ENCODE measurements around the gene GDPD4. TPM values are rescaled to one million over a fixed set of nuclear protein-coding genes. Genes with fewer than 3 reads are reported as not detected.

Gene GDPD4
- total RNA-seq, 4 donors from 2014 or later = not detected

DNA sequence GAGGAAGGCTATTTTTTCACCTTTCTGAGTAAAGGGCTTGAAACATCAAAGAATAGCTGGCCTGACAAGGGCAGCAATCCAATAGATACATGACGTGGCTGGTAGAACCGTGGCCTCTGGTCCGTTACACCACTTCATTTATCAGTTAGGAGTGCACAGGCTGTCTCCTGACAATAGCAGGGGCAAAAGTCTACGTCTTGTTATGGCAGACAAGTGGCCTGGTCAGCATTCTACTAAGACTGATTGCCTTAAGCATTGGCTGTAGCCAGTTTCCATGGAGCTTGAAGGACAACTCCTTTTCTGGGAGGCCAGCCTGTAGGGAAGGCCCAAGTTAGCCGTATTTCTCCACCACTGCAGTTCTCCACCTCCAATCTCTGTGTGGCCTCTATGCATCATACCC, 9.2 kb upstream of the GDPD4 start:
- no peak overlapping the region for H3K27ac ChIP-seq
- no peak overlapping the region for H3K4me3 ChIP-seq
- H3K9me3 ChIP-seq = no peaks in the 10 kb centered on the region
- no peak for TF ChIP-seq POLR2A (IDR thresholded peaks at IDR 0.05)
- no peak for TF ChIP-seq EP300 (IDR thresholded peaks at IDR 0.05)
- H3K27me3 ChIP-seq = no peaks in the 10 kb centered on the region
- no peaks in the 10 kb centered on the region for H3K36me3 ChIP-seq
- no peak for ATAC-seq
- H3K4me1 ChIP-seq = no peaks in the 10 kb centered on the region
- 52 to 85% methylated on average over 4 of the region's 5 CpGs for WGBS, 2 donors (ENCODE audit: low coverage in 1 of 2)

DNA sequence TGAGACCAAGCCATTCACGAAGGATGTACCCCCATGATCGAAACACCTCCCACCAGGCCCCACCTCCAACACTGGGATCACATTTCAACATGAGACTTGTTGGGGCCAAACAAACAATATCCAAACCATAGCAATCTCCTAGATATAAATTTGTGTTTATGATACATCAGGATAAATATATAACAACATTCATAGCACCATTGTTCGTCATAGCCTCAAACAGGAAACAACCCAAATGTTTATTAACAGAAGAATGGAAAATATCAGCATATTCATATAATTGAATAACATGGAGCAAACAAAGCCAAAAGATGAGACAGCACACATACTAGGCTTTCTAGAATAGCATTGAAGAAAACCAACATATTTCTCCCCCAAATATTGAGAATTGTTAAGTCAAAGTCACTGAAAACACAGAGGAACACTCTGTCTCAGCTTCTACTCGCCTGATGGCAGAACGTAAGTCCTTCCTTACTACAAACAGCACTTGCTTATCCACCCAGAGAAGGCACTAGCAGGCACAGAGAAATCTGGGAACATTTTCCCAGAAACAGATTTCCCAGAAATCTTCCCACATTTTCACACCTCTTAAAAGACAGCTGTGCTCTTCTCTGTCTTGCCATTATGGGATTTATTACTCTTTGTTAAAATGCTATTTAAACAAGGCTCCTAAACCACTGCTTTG, 8.1 kb upstream of the GDPD4 start:
- H3K27ac ChIP-seq = no peak overlapping the region
- H3K4me1 ChIP-seq = no peaks in the 10 kb centered on the region
- H3K27me3 ChIP-seq = no peaks in the 10 kb centered on the region
- ATAC-seq = no peak
- H3K9me3 ChIP-seq = no peaks in the 10 kb centered on the region
- WGBS, 2 donors (ENCODE audit: low coverage in 1 of 2) = 76 to 82% methylated on average over 5 of the region's 5 CpGs
- TF ChIP-seq CTCF (IDR thresholded peaks at IDR 0.05) (no peak), POLR2A (IDR thresholded peaks at IDR 0.05) (no peak)
- H3K36me3 ChIP-seq = no peaks in the 10 kb centered on the region
- no peak overlapping the region for H3K4me3 ChIP-seq

GRCh38 chr11:77308838-77309237, 7.4 kb upstream of the GDPD4 start:
- no peak overlapping the region for H3K27ac ChIP-seq
- no peaks in the 10 kb centered on the region for H3K4me1 ChIP-seq
- TF ChIP-seq EP300 (IDR thresholded peaks at IDR 0.05) (no peak), CTCF (IDR thresholded peaks at IDR 0.05) (no peak), POLR2A (IDR thresholded peaks at IDR 0.05) (no peak), POLR2AphosphoS5 (IDR thresholded peaks at IDR 0.05) (no peak)
- no peak for ATAC-seq
- H3K4me3 ChIP-seq = no peak overlapping the region
- H3K27me3 ChIP-seq = no peaks in the 10 kb centered on the region
- no peaks in the 10 kb centered on the region for H3K9me3 ChIP-seq
- H3K36me3 ChIP-seq = no peaks in the 10 kb centered on the region

DNA sequence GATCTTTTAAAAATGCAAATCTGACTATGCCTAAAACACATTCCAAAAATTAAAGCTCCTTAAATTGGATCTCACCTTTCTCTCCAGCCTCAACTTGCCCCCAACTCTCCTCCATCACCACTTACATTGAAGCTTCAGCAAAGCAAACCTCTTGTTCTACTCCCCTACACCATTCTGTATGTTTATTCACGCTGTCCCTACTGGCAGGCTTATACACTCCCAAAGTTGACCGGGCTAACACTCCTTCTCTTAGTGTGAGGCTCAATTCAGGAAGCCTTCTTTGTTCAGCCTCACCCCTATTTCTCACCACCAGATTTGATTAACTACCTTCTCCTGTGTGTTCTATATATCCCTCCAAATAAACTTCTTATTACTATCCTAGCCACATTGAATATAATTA, 1.8 kb upstream of the GDPD4 start:
- Histone ChIP-seq H3K36me3 (no peaks in the 10 kb centered on the region), H3K9me3 (no peaks in the 10 kb centered on the region), H3K27me3 (no peaks in the 10 kb centered on the region), H3K27ac (no peak overlapping the region), H3K4me3 (no peak overlapping the region), H3K4me1 (no peaks in the 10 kb centered on the region)
- TF ChIP-seq EP300 (IDR thresholded peaks at IDR 0.05) (no peak), POLR2AphosphoS5 (IDR thresholded peaks at IDR 0.05) (no peak), POLR2A (IDR thresholded peaks at IDR 0.05) (no peak), CTCF (IDR thresholded peaks at IDR 0.05) (no peak)
- no peak for ATAC-seq
- 78 to 81% methylated on average over 2 of the region's 2 CpGs for WGBS, 2 donors (ENCODE audit: low coverage in 1 of 2)

GRCh38 chr11:77302752-77303151, 1.3 kb upstream of the GDPD4 start:
- WGBS, 2 donors (ENCODE audit: low coverage in 1 of 2) = 71 to 87% methylated on average over 2 to 3 of the region's 3 CpGs
- H3K27ac ChIP-seq = no peak overlapping the region
- no peak for ATAC-seq

More at GRCh38 chr11:77302752-77303151, 1.3 kb upstream of the GDPD4 start:
- Histone ChIP-seq H3K27me3 (no peaks in the 10 kb centered on the region), H3K4me1 (no peaks in the 10 kb centered on the region), H3K4me3 (no peak overlapping the region), H3K9me3 (no peaks in the 10 kb centered on the region), H3K36me3 (no peaks in the 10 kb centered on the region)
- no peak for TF ChIP-seq CTCF (IDR thresholded peaks at IDR 0.05)
- no peak for TF ChIP-seq POLR2A (IDR thresholded peaks at IDR 0.05)
- no peak for TF ChIP-seq POLR2AphosphoS5 (IDR thresholded peaks at IDR 0.05)
- no peak for TF ChIP-seq EP300 (IDR thresholded peaks at IDR 0.05)
